H1 (cell line): ENCODE results near the gene DOK6. TPM values are rescaled to one million over a fixed set of nuclear protein-coding genes. Genes with fewer than 3 reads are reported as not detected.

ENCODE experiments used
- BCL11A ChIP-seq, 2 experiments: IDR thresholded peaks; one replicate each; pipeline ENCODE4 v1.6.1; 2011; ENCODE audit warnings: low read depth in 2 of 2, low read length in 2 of 2, mild to moderate bottlenecking in 2 of 2
- CHD7 ChIP-seq: fragments of 300-600 bp; sonication (generic); IDR thresholded peaks from 2 replicates; pipeline ENCODE4 v1.7.1; 2012; ENCODE audit warnings: low read length, moderate library complexity, mild to moderate bottlenecking, inconsistent platforms; ENCODE audit not compliant: insufficient replicate concordance
- POLR2A ChIP-seq, 2 experiments: IDR thresholded peaks; 1 replicate in 1 of 2; 2 replicates in 1 of 2; pipeline ENCODE4 v1.6.1; 2011; ENCODE audit warnings: low read depth in 2 of 2, low read length in 2 of 2, mild to moderate bottlenecking in 2 of 2; ENCODE audit errors: control extremely low read depth in 1 of 2
- polyA plus RNA-seq, 7 experiments: library from polyadenylated mRNA; depleted of rRNA in 3 of 7; stranded (reverse) in 5 of 7; unstranded in 2 of 7; fragments of >200 nt in 5 of 7; fragments of 200-250 nt in 2 of 7; gene quantifications; 1 replicate in 5 of 7; 2 replicates in 1 of 7; 4 replicates in 1 of 7; pipeline versions ENCODE4 v1.2.1 to v1.2.3, GENCODE V29; 2011 to 2013; ENCODE audit warnings: missing spikeins in 2 of 7, mixed read lengths in 2 of 7
- total RNA-seq: library from RNA; stranded (reverse); fragmentation: NEBNext Ultra II Directional; extraction: Animal tissue kit (Norgen Biotek cat#: 25700); gene quantifications from 2 replicates; pipeline ENCODE4 v1.2.1, GENCODE V29; 2021

Gene DOK6
- total and polyA plus RNA-seq, 2 of the 8 experiments (the other 6 are each of a cell fraction or from before 2014, with no cell fraction given): 0.33 to 0.50 TPM

- TF ChIP-seq CHD7 (no peak), POLR2A (IDR thresholded peaks at IDR 0.05; ENCODE audit: control extremely low read depth in 1 of 2, low read depth in 2 of 2, low read length in 2 of 2) (no peak), BCL11A (IDR thresholded peaks at IDR 0.05; ENCODE audit: low read depth in 2 of 2, low read length in 2 of 2) (no peak)
These were observed 211.6 kb downstream of the DOK6 start (continued) for GRCh38 chr18:69612242-69612641.
